Measurements from ENCODE around the gene STARD8.
"Not testable (repeated sequence)": the region's sequence is repeated elsewhere in the genome, so short reads cannot be mapped to it uniquely, and the experiment has no call there.

Gene STARD8

GRCh38 chrX:68717196-68717595, 69.7 kb downstream of the STARD8 start:
- in situ Hi-C loops (cut with MboI; ENCODE audit: low sequenced_read_pairs), result loop anchor here (25.0 kb wide), 1 partner anchor 205 kb away; no protein-coding TSS in a partner anchor

DNA sequence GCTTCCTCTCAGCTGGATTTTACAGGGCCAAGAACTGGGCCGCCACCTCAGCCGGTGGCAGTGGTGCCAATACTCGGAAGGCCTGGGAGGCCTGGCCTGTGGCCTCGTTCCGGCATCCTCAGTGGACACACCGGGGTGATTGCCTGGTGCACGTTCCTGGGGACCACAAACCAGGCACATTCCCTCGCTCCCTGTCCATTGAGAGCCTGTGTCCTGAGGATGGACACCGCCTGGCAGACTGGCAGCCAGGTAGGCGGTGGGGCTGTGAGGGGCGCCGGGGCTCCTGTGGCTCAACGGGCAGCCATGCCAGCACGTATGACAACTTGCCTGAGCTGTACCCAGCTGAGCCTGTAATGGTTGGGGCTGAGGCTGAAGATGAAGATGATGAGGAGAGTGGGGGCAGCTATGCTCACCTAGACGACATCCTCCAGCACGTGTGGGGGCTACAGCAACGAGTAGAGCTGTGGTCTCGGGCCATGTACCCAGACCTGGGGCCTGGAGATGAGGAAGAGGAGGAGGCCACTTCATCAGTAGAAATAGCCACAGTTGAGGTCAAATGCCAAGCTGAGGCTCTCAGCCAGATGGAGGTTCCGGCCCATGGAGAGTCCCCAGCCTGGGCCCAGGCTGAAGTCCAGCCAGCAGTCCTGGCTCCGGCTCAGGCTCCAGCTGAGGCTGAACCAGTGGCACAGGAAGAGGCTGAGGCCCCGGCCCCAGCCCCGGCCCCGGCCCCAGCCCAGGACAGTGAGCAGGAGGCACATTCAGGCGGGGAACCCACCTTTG, 70.4 kb downstream of the STARD8 start:
- in situ Hi-C loops (cut with MboI; ENCODE audit: low sequenced_read_pairs), result loop anchor here (25.0 kb wide), 1 partner anchor 206 kb away; no protein-coding TSS in a partner anchor

- in situ Hi-C loops (cut with MboI; ENCODE audit: low sequenced_read_pairs), result loop anchor here (25.0 kb wide), 1 partner anchor 206 kb away; no protein-coding TSS in a partner anchor
Observed at GRCh38 chrX:68718443-68718820, 71.0 kb downstream of the STARD8 start.

- in situ Hi-C loops (cut with MboI; ENCODE audit: low sequenced_read_pairs), result loop anchor here (25.0 kb wide), 1 partner anchor 207 kb away; no protein-coding TSS in a partner anchor
Observed at GRCh38 chrX:68719181-68719903, 71.9 kb downstream of the STARD8 start.

- in situ Hi-C loops (cut with MboI; ENCODE audit: low sequenced_read_pairs), result loop anchor here (25.0 kb wide), 1 partner anchor 208 kb away; no protein-coding TSS in a partner anchor
Observed at GRCh38 chrX:68719904-68720614, 72.6 kb downstream of the STARD8 start.

- in situ Hi-C loops (cut with MboI; ENCODE audit: low sequenced_read_pairs), result loop anchor here (25.0 kb wide), 1 partner anchor 209 kb away; no protein-coding TSS in a partner anchor
Observed at GRCh38 chrX:68720851-68721250, 73.4 kb downstream of the STARD8 start.

DNA sequence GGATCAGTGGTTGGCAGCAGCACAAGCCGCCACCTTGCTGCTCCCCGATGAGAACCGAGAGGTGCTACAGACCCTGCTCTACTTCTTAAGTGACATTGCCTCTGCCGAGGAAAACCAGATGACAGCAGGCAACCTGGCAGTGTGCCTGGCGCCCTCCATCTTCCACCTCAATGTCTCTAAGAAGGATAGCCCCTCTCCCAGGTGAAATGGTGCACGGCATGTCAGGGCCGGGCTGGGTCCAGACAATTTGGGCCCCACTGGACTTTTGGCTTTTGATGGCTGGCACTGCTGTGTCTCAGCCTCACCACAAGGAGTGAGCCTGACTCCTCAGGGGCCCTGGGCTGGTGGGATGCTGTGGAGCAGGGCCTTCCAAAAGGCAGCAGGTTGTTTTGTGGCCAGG, 74.1 kb downstream of the STARD8 start:
- in situ Hi-C loops (cut with MboI; ENCODE audit: low sequenced_read_pairs), result loop anchor here (25.0 kb wide), 1 partner anchor 209 kb away; no protein-coding TSS in a partner anchor

- in situ Hi-C loops (cut with MboI; ENCODE audit: low sequenced_read_pairs), result loop anchor here (25.0 kb wide), 1 partner anchor 210 kb away; no protein-coding TSS in a partner anchor
Observed at GRCh38 chrX:68721991-68722860, 74.8 kb downstream of the STARD8 start.

GRCh38 chrX:68723491-68724155, 76.2 kb downstream of the STARD8 start:
- in situ Hi-C loops (cut with MboI; ENCODE audit: low sequenced_read_pairs), result loop anchor here (25.0 kb wide), 1 partner anchor 211 kb away; no protein-coding TSS in a partner anchor

- in situ Hi-C loops (cut with MboI; ENCODE audit: low sequenced_read_pairs), result loop anchor here (25.0 kb wide), 1 partner anchor 212 kb away; no protein-coding TSS in a partner anchor
Observed at GRCh38 chrX:68724531-68725020, 77.1 kb downstream of the STARD8 start.

- in situ Hi-C loops (cut with MboI; ENCODE audit: low sequenced_read_pairs), result no loop called here
Observed at GRCh38 chrX:68725756-68726365, 78.4 kb downstream of the STARD8 start.

DNA sequence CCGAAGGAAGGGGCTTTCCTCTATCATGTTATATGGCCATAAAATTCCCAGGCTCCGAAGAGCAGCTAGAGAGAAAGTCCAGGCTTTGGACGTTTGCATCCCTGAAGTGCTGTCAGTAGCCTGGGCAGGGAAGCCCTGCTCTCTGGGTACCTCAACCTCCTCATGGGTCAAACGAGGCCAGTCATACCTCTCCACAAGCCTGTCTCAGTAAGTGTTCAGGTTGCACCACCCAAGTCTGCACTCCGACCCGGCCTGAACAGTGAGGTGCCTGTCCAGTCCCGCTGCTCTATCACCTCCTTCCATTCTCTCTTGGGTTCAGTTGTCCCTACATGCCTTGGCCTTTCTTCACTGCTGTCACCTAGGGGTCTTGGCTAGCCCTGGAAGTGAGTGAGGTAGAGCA, 78.9 kb downstream of the STARD8 start:
- in situ Hi-C loops (cut with MboI; ENCODE audit: low sequenced_read_pairs), result no loop called here

DNA sequence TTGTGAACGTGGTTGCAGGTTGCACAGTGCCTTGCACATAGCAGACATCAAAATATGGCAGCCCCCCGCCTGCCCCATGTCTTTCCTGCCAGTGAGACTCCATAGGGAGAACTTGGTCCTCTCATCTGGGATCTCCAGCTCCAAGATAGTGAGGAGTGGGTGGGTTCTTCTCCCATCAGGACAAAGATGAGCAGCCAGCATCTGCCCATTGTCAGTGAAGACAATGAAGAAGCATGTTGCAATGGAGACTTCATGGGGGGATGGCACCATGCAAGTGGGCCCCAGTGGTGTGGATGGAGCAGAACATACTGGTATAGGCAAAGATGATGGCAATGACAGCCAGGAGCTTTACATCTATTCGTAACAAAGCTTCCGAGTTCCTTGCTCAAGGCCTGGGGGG, 80.2 kb downstream of the STARD8 start:
- in situ Hi-C loops (cut with MboI; ENCODE audit: low sequenced_read_pairs), result no loop called here

DNA sequence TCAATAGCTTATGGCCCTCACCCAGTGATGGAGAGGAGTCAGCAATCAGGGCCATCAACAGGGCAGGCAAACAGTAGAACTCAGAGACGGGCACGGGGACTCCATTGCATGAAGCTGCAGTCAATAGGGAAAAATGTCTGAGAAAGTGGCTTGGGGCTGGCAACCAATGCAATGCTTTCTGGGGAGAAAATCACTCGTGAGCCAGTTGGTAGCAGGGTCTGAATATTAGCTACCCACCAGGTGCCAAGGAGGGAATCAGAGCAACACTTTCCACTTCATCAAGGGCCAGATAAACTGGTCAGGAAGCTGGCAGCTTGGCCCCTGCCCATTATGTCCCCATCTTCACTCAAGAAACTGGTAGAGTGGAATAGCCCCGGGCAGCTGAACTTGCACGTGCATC, 80.7 kb downstream of the STARD8 start:
- in situ Hi-C loops (cut with MboI; ENCODE audit: low sequenced_read_pairs), result no loop called here

DNA sequence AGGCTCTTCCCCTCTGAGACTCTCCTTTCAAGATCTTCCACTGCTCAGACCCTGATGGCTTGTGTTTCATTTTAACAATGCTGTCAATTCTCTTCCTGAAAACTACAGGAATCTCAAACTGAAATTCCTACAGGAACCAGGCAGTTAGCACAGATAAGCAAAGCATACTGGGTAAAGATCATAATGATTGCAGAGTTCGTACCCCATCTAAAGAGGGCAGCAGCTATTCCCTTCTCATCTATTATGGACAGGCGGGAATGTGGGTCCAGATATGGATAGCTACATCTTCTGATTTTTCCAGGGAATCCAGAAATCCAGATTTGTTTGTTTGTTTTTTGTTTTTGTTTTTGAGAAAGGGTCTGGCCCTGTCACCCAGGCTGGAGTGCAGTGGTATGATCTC, 83.8 kb downstream of the STARD8 start:
- in situ Hi-C loops (cut with MboI; ENCODE audit: low sequenced_read_pairs), result no loop called here

DNA sequence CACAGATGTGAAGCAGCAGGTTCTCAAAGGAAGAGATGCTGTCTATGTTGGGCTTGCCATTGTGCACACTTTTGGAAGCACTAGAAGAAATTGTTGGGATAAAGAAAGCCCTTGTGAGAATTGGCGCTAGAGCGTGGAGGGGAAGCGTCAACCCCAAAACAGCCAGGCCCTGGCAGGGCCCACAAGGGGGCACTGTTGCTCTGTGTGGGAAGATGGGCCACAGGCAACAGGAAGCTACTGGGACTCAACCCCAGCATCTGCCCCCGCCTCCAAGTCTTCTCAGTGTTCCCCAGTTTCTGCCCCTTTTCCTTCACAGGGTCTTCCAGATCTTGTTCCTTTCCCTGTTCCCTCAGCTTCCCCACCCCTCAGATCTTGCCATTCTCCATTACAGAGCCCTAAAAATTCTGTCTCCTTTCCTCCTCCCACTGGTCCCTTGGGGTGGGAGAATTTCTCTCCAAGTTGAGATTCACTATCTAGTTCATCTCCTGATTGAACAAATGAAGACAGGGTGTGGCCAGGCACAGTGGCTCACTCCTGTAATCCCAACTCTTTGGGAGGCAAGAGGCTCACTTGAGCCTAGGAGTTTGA, 85.5 kb downstream of the STARD8 start:
- in situ Hi-C loops (cut with MboI; ENCODE audit: low sequenced_read_pairs), result no loop called here

DNA sequence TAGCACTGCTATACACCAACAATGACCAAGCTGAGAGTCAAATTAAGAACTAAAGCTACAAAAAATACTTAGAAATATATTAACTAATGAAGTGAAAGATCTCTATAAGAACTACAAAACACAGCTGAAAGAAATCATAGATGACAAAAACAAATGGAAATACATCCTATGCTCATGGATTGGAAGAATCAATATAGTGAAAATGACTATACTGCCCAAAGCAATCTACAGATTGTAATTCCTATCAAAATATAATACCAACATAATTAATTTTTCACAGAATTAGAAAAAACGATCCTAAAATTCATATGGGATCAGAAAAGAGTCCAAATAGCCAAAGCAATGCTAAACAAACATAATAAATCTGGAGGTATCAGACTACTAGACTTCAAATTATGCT, 87.8 kb downstream of the STARD8 start:
- in situ Hi-C loops (cut with MboI; ENCODE audit: low sequenced_read_pairs), result no loop called here

DNA sequence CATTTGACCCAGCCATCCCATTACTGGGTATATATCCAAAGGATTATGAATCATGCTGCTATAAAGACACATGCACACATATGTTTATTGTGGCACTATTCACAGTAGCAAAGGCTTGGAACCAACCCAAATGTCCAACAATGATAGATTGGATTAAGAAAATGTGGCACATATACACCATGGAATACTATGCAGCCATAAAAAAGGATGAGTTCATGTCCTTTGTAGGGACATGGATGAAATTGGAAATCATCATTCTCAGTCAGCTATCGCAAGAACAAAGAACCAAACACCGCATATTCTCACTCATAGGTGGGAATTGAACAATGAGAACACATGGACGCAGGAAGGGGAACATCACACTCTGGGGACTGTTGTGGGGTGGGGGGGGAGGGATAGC, 94.4 kb downstream of the STARD8 start:
- in situ Hi-C loops (cut with MboI; ENCODE audit: low sequenced_read_pairs), result not testable (repeated sequence)

GRCh38 chrX:68743754-68744153, 96.3 kb downstream of the STARD8 start:
- in situ Hi-C loops (cut with MboI; ENCODE audit: low sequenced_read_pairs), result no loop called here
